Adrenal gland (tissue), 12 donors: ENCODE results near the gene ZNRF3. TPM values are rescaled to one million over a fixed set of nuclear protein-coding genes. Genes with fewer than 3 reads are reported as not detected.

Experiments used
- DNase-seq, 7 donors: peaks; one replicate each; pipeline ENCODE4 v3.0.0-alpha.2; 2019 to 2020
- H3K27ac ChIP-seq, 5 donors: fragments of 200-600 bp; sonication (generic) in 4 of 5; 1 replicate in 3 of 5; 2 replicates in 2 of 5; pipeline versions ENCODE4 v1.5.1 to v1.8.0; 2016 to 2020; ENCODE audit warnings: mild to moderate bottlenecking in 1 of 5
- H3K27me3 ChIP-seq: fragments of 200-600 bp; 2 replicates; pipeline ENCODE4 v1.8.0; 2021
- H3K36me3 ChIP-seq, 2 donors: fragments of 200-600 bp; replicated peaks in 1 of 2; 1 replicate in 1 of 2; 2 replicates in 1 of 2; pipeline versions ENCODE4 v1.5.1 to v1.8.0; 2018 to 2022
- H3K4me1 ChIP-seq, 2 donors: fragments of 200-600 bp; replicated peaks in 1 of 2; 1 replicate in 1 of 2; 2 replicates in 1 of 2; pipeline versions ENCODE4 v1.5.1 to v1.8.0; 2018 to 2021
- H3K4me3 ChIP-seq, 4 donors: fragments of 200-600 bp; sonication (generic) in 3 of 4; one replicate each; pipeline ENCODE4 v1.5.1; 2016 to 2018
- H3K9me3 ChIP-seq, 3 donors: fragments of 200-600 bp; sonication (generic) in 1 of 3; replicated peaks in 1 of 3; 1 replicate in 2 of 3; 2 replicates in 1 of 3; pipeline versions ENCODE4 v1.5.1 to v1.8.0; 2016 to 2021
- POLR2A ChIP-seq, 2 donors: fragments of 450-650 bp; IDR thresholded peaks; one replicate each; pipeline ENCODE4 v1.6.1; 2017; ENCODE audit warnings: antibody characterized with exemption in 2 of 2, mild to moderate bottlenecking in 2 of 2, moderate library complexity in 1 of 2
- WGBS, 4 donors: extraction: QIAGEN DNeasy Blood & Tissue Kit in 2 of 4; methylation state at CpG; one replicate each; pipeline versions ENCODE4 v1.1.5 to v1.1.7; 2013 to 2017; 5-methylcytosine and 5-hydroxymethylcytosine counted together
- intact Hi-C, 2 donors: fragments of 100-400 bp; cut with DNase I; formaldehyde crosslinking; loops; one replicate each; pipeline versions ENCODE4 v1.14.1 to v1.15.0; 2022 to 2023
- polyA plus RNA-seq, 3 donors: library from polyadenylated mRNA; stranded (reverse); fragments of 200-250 nt in 2 of 3; fragments of 350-450 nt in 1 of 3; fragmentation: Illumina TruSeq in 1 of 3; extraction: RNeasy Lipid Tissue Mini Kit (QIAGEN cat#74804) in 1 of 3; gene quantifications; one replicate each; pipeline ENCODE4 v1.2.3, GENCODE V29; 2013 to 2014
- total RNA-seq, 9 donors: library from RNA; depleted of rRNA in 4 of 9; stranded (reverse); fragments of >200 nt in 4 of 9; fragments of 120-200 nt in 1 of 9; fragmentation: NEBNext Ultra II Directional in 1 of 9; extraction: Animal tissue kit (Norgen Biotek cat#: 25700) in 1 of 9; gene quantifications; one replicate each; pipeline versions ENCODE4 v1.1.0 to v1.2.4, GENCODE V29; 2013 to 2023
- TF ChIP-seq, protein P1 (sequence below), 6 experiments: fragments of 450-650 bp in 4 of 6; fragments of 200-600 bp in 2 of 6; sonication (generic) in 1 of 6; IDR thresholded peaks; 1 replicate in 5 of 6; 2 replicates in 1 of 6; pipeline versions ENCODE4 v1.5.1 to v1.8.0; 2016 to 2021; ENCODE audit warnings: antibody characterized with exemption in 6 of 6, mild to moderate bottlenecking in 2 of 6, moderate library complexity in 1 of 6
- donor health status: healthy with polysubstance abuse.
- donor health status: Bipolar disorder and iron deficiency.
- donor health status: DM: yes; HTN: yes; CAD: no.
- donor health status: DM: no; HTN: no; CAD: no.
- donor health status: DM: no; HTN: no; CAD: no.
- donor health status: DM: yes; HTN: yes; CAD: no.

The ZNRF3 gene
- total and polyA plus RNA-seq, 12 donors, result 3.1 to 40.9 (median 17.0) TPM

DNA sequence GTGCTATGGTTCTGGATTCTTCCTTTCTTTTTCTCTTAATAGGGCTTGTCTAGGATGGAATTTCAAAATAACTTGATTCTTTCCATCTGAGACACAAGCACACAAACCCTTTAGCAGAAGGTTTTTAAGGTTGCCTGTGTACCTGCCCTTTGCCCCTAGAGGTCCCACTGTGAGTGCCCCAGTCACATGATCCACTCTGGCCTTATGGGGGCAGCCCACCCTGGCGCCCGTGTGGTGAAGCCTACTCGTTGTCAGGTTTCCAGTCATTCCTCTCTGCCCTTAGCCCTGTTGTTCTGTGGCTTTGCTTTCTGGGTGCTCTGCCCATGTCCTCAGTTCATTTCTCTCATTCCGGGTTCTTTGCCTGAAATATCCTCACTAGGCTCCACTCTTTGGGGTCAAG lies 51.8 kb downstream of the ZNRF3 start:
- Histone ChIP-seq H3K4me1 (peaks cover 8 to 19% of the 10 kb centered on the region in 2 donors), H3K4me3 (no peak overlapping the region), H3K27ac (no peak overlapping the region), H3K9me3 (no peaks in the 10 kb centered on the region), H3K36me3 (no peaks in the 10 kb centered on the region), H3K27me3 (no peaks in the 10 kb centered on the region)
- DNase-seq, result no peak
- intact Hi-C loops, result no loop called here
- TF ChIP-seq POLR2A (IDR thresholded peaks at IDR 0.05), result no peak
- WGBS, 4 donors, result 83 to 88% (median 86%) methylated on average over 4 of the region's 4 CpGs

DNA sequence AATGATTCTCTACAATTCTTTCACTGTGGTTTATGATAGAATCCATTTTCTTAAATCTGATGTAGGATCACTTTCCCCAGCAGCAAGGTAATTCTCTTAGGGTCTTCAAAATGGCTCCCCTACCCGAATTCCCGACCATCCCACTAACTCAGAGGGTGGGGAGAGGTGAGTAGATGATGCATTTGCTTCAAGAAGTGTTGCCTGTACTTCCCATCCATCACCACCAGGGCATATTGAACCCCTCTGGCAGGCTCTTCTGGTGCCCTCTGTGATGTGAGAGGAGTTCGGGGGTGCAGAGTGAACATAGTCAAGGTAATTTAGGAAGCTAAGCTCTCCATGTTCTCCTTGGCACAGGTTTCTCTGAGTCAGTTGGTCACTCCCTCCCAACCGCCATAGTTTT lies 52.3 kb downstream of the ZNRF3 start:
- 84 to 94% (median 89%) methylated on average over 4 of the region's 4 CpGs for WGBS, 4 donors
- no peak for DNase-seq
- Histone ChIP-seq H3K27me3 (no peaks in the 10 kb centered on the region), H3K9me3 (no peaks in the 10 kb centered on the region), H3K4me1 (peaks cover 7 to 16% of the 10 kb centered on the region in 2 donors), H3K27ac (no peak overlapping the region), H3K36me3 (no peaks in the 10 kb centered on the region), H3K4me3 (no peak overlapping the region)
- intact Hi-C loops, result no loop called here
- TF ChIP-seq POLR2A (IDR thresholded peaks at IDR 0.05), result no peak
- TF ChIP-seq, protein P1, sequence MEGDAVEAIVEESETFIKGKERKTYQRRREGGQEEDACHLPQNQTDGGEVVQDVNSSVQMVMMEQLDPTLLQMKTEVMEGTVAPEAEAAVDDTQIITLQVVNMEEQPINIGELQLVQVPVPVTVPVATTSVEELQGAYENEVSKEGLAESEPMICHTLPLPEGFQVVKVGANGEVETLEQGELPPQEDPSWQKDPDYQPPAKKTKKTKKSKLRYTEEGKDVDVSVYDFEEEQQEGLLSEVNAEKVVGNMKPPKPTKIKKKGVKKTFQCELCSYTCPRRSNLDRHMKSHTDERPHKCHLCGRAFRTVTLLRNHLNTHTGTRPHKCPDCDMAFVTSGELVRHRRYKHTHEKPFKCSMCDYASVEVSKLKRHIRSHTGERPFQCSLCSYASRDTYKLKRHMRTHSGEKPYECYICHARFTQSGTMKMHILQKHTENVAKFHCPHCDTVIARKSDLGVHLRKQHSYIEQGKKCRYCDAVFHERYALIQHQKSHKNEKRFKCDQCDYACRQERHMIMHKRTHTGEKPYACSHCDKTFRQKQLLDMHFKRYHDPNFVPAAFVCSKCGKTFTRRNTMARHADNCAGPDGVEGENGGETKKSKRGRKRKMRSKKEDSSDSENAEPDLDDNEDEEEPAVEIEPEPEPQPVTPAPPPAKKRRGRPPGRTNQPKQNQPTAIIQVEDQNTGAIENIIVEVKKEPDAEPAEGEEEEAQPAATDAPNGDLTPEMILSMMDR (IDR thresholded peaks at IDR 0.05), result peak in 1 of 6 experiments; percentile 10

DNA sequence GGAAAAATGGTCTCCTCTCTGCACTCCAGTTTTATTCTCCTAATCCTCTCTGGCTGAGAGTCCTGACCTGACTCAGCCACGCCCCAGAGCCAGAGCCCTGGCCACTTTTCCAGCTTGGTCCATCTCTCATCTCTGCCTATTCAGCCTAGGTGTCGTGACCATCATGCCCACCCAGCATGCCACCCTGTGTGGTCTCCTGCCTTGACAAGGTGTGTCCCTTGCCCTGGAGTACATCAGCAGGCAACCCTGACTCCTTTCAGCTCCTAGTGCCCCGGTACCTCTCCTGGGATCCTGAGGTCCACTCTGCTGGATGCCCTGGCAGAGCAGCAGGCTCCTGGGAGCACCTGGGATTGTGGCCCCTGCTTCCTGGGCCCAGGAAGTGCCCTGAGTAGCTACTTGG lies 52.8 kb downstream of the ZNRF3 start:
- no peak for TF ChIP-seq POLR2A (IDR thresholded peaks at IDR 0.05)
- TF ChIP-seq, protein P1 (IDR thresholded peaks at IDR 0.05), result no peak
- H3K27ac ChIP-seq, result no peak overlapping the region
- 95 to 100% (median 97%) methylated on average over 2 to 3 of the region's 3 CpGs for WGBS, 4 donors

DNA sequence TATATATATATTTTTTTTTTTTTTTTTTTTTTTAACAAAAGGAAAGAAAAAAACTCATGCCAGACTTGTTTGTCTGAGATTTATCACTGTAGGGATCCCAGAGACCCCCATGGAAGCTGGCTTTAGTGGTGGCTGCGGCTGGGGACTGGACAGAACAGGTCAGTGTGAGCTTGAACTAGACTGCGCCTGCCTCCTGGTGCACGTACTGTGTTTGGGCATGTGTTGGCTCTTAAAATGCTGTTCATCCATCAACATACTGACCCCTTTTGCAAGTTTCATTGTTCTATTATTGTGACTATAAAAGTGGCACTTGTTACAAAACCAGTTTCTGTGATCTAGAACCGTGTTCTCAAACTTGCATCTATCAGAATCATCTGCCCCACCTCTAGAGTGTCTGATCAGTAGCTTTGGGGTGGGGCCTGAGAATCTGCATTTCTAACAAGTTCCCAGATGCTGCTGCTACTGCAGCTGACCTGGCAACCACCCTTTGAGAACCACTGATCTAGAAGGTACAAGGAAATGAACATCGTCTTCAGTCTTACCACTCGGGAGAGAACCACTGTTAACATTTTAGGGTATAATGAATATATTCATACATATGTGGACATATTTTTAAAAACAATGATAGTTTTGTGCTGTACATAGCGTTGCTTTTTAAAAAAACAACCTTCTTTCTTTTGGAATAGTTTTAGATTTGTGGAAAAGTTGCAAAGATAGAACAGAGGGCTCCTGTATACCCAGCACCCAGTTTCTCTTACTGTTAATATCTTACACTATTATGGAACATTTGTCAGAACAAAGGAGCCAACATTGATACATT lies 54.0 kb downstream of the ZNRF3 start:
- TF ChIP-seq, protein P1 (IDR thresholded peaks at IDR 0.05), result no peak
- Histone ChIP-seq H3K36me3 (no peaks in the 10 kb centered on the region), H3K27me3 (no peaks in the 10 kb centered on the region), H3K27ac (no peak overlapping the region), H3K4me1 (peaks cover 7 to 15% of the 10 kb centered on the region in 2 donors), H3K4me3 (no peak overlapping the region), H3K9me3 (no peaks in the 10 kb centered on the region)
- intact Hi-C loops, result no loop called here
- WGBS, 4 donors, result 80 to 92% (median 92%) methylated on average over 7 of the region's 7 CpGs
- DNase-seq, result no peak

More for the DNA sequence above, 52.8 kb downstream of the ZNRF3 start:
- H3K9me3 ChIP-seq, result no peaks in the 10 kb centered on the region
- no peak overlapping the region for H3K4me3 ChIP-seq
- intact Hi-C loops, result no loop called here
- no peaks in the 10 kb centered on the region for H3K36me3 ChIP-seq
- H3K27me3 ChIP-seq, result no peaks in the 10 kb centered on the region
- DNase-seq, result no peak
- peaks cover 7 to 15% of the 10 kb centered on the region in 2 donors for H3K4me1 ChIP-seq
